ENCODE results near the gene FHOD3.

- TF ChIP-seq POLR2A (IDR thresholded peaks at IDR 0.05) (no peak), CTCF (IDR thresholded peaks at IDR 0.05) (no peak), POLR2AphosphoS5 (IDR thresholded peaks at IDR 0.05) (no peak), EP300 (IDR thresholded peaks at IDR 0.05; ENCODE audit: low read depth) (no peak)
Observed at GRCh38 chr18:36770315-36770946, 472.9 kb downstream of the FHOD3 start.
